Testis (tissue), 3 donors: ENCODE measurements around the gene RTN4IP1. TPM values are rescaled to one million over a fixed set of nuclear protein-coding genes. Genes with fewer than 3 reads are reported as not detected.

Experiments
- DNase-seq: peaks from one replicate; pipeline ENCODE4 v3.0.0-alpha.2; 2019
- H3K27ac ChIP-seq, 2 donors: fragments of 200-600 bp; sonication (generic); one replicate each; pipeline ENCODE4 v1.5.1; 2019
- H3K27me3 ChIP-seq: fragments of 200-600 bp; sonication (generic); one replicate; pipeline ENCODE4 v1.5.1; 2019
- H3K36me3 ChIP-seq: fragments of 200-600 bp; sonication (generic); one replicate; pipeline ENCODE4 v1.5.1; 2017; ENCODE audit warnings: low read depth; ENCODE audit errors: missing control alignments
- H3K4me1 ChIP-seq: fragments of 200-600 bp; sonication (generic); one replicate; pipeline ENCODE4 v1.5.1; 2019
- H3K4me3 ChIP-seq, 2 donors: fragments of 200-600 bp; sonication (generic); one replicate each; pipeline ENCODE4 v1.5.1; 2017 to 2019
- H3K9me3 ChIP-seq: fragments of 200-600 bp; sonication (generic); one replicate; pipeline ENCODE4 v1.5.1; 2017
- POLR2A ChIP-seq: fragments of 450-650 bp; IDR thresholded peaks from one replicate; pipeline ENCODE4 v1.6.1; 2017; ENCODE audit warnings: antibody characterized with exemption, mild to moderate bottlenecking, moderate library complexity
- WGBS, 2 donors: methylation state at CpG; one replicate each; pipeline ENCODE4 v1.1.5; 2018; 5-methylcytosine and 5-hydroxymethylcytosine counted together
- intact Hi-C: fragments of 100-400 bp; cut with DNase I; formaldehyde crosslinking; loops from one replicate; pipeline ENCODE4 v1.15.1; 2023; ENCODE audit warnings: low total_unique reads
- polyA plus RNA-seq: library from polyadenylated mRNA; stranded (reverse); fragments of 350-450 nt; fragmentation: Illumina TruSeq; extraction: RNeasy Lipid Tissue Mini Kit (QIAGEN cat#74804); gene quantifications from one replicate; pipeline ENCODE4 v1.2.3, GENCODE V29; 2014; ENCODE audit warnings: low read depth, low replicate concordance; ENCODE audit not compliant: insufficient read depth
- total RNA-seq, 2 donors: library from RNA; depleted of rRNA; stranded (reverse); fragments of >200 nt; gene quantifications; one replicate each; pipeline ENCODE4 v1.2.3, GENCODE V29; 2016
- TF ChIP-seq, protein P1 (sequence below), 3 experiments: fragments of 450-650 bp in 2 of 3; fragments of 200-600 bp in 1 of 3; sonication (generic) in 1 of 3; IDR thresholded peaks; one replicate each; pipeline ENCODE4 v1.5.1; 2016 to 2019; ENCODE audit warnings: antibody characterized with exemption in 3 of 3, mild to moderate bottlenecking in 2 of 3, moderate library complexity in 1 of 3

Gene RTN4IP1
- total and polyA plus RNA-seq, 3 donors from 2014 or later, result 9.8 to 9.9 (median 9.9) TPM

DNA sequence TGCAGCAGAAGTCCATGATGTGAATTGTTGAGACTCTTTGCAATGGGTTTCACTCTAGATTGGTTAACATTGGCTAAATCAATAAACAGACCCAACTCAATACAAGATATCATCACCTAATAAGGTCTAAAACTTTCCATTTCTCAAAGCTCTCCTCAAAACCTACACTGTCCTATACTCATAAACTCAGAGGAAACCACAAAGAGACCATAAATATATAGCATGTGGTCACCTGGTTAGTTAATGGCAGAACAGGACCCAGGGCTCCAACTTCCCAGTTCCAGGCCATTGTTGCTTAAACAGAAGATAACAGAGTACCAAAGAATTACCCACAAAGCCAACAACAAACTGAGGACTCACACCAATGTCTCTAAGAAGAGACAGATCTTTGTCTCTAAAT lies 12.0 kb downstream of the RTN4IP1 start:
- no peaks in the 10 kb centered on the region for H3K27me3 ChIP-seq
- intact Hi-C loops, result no loop called here
- no peak overlapping the region for H3K4me3 ChIP-seq
- H3K36me3 ChIP-seq, result no peaks in the 10 kb centered on the region
- no peak for TF ChIP-seq POLR2A
- TF ChIP-seq, protein P1, sequence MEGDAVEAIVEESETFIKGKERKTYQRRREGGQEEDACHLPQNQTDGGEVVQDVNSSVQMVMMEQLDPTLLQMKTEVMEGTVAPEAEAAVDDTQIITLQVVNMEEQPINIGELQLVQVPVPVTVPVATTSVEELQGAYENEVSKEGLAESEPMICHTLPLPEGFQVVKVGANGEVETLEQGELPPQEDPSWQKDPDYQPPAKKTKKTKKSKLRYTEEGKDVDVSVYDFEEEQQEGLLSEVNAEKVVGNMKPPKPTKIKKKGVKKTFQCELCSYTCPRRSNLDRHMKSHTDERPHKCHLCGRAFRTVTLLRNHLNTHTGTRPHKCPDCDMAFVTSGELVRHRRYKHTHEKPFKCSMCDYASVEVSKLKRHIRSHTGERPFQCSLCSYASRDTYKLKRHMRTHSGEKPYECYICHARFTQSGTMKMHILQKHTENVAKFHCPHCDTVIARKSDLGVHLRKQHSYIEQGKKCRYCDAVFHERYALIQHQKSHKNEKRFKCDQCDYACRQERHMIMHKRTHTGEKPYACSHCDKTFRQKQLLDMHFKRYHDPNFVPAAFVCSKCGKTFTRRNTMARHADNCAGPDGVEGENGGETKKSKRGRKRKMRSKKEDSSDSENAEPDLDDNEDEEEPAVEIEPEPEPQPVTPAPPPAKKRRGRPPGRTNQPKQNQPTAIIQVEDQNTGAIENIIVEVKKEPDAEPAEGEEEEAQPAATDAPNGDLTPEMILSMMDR (IDR thresholded peaks at IDR 0.05), result no peak
- no peak overlapping the region for H3K27ac ChIP-seq
- H3K9me3 ChIP-seq, result no peaks in the 10 kb centered on the region
- DNase-seq, result no peak
- no peaks in the 10 kb centered on the region for H3K4me1 ChIP-seq

DNA sequence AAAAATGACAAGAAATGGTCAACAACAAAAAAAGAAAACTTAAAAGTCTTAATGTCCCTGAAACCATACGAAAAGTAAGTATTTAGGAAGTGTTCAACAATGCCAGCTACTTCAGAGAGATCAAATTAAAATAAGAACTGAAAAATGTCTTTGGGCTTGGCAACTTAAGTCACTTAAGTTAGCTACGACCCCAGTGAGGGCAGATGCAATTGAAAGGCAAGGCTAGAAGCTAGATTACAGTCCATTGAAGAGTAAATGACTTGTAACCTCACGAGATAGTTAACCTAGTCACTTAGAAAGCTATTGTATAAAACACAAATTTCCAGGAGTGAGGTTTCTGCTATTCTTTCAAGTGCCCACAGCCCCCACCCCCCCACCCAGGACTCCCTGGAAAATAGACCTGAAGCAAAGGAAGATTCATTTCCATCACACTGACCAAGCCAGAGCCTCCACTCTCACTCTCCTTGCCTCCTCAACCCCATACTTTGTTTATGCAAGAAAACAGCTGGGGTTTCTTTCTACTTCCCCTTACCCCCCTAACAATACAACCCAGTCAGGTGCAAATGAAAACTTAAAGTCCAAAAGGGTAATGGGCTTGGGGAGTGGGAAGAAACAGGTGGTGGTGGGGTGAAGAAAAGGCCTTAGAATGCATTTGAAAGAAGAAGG lies 14.6 kb downstream of the RTN4IP1 start:
- H3K4me3 ChIP-seq, result no peak overlapping the region
- H3K9me3 ChIP-seq, result no peaks in the 10 kb centered on the region
- no peak overlapping the region for H3K27ac ChIP-seq
- no peaks in the 10 kb centered on the region for H3K36me3 ChIP-seq
- DNase-seq, result no peak
- WGBS, 2 donors, result 65 to 82% methylated on average over 3 of the region's 3 CpGs
- no peaks in the 10 kb centered on the region for H3K27me3 ChIP-seq
- intact Hi-C loops, result no loop called here
- no peaks in the 10 kb centered on the region for H3K4me1 ChIP-seq
- TF ChIP-seq POLR2A, result no peak
- TF ChIP-seq, protein P1 (IDR thresholded peaks at IDR 0.05), result no peak

GRCh38 chr6:106614166-106614565 lies 15.1 kb downstream of the RTN4IP1 start:
- intact Hi-C loops, result no loop called here
- no peaks in the 10 kb centered on the region for H3K27me3 ChIP-seq
- no peak overlapping the region for H3K27ac ChIP-seq
- H3K4me1 ChIP-seq, result no peaks in the 10 kb centered on the region
- 56 to 74% methylated on average over 1 of the region's 1 CpG for WGBS, 2 donors
- no peak overlapping the region for H3K4me3 ChIP-seq
- no peaks in the 10 kb centered on the region for H3K36me3 ChIP-seq
- TF ChIP-seq, protein P1 (IDR thresholded peaks at IDR 0.05), result no peak
- no peak for TF ChIP-seq POLR2A
- DNase-seq, result no peak
- H3K9me3 ChIP-seq, result no peaks in the 10 kb centered on the region

- intact Hi-C loops, result no loop called here
Observed at GRCh38 chr6:106613590-106613989, 15.7 kb downstream of the RTN4IP1 start.

More at GRCh38 chr6:106613590-106613989, 15.7 kb downstream of the RTN4IP1 start:
- Histone ChIP-seq H3K27ac (no peak overlapping the region), H3K4me1 (no peaks in the 10 kb centered on the region), H3K36me3 (no peaks in the 10 kb centered on the region), H3K27me3 (no peaks in the 10 kb centered on the region), H3K9me3 (no peaks in the 10 kb centered on the region), H3K4me3 (no peak overlapping the region)
- DNase-seq, result no peak
- 88 to 91% methylated on average over 1 of the region's 1 CpG for WGBS, 2 donors
- TF ChIP-seq, protein P1 (IDR thresholded peaks at IDR 0.05), result no peak
- no peak for TF ChIP-seq POLR2A
